H1 (cell line): ENCODE measurements around the gene MBNL2. TPM values are rescaled to one million over a fixed set of nuclear protein-coding genes. Genes with fewer than 3 reads are reported as not detected.

Experiments
- ATF3 ChIP-seq: IDR thresholded peaks from 2 replicates; pipeline ENCODE4 v1.6.1; 2011; ENCODE audit warnings: low read depth, mild to moderate bottlenecking, low read length; ENCODE audit not compliant: insufficient read depth
- JUN ChIP-seq: IDR thresholded peaks from 2 replicates; pipeline ENCODE4 v1.6.1; 2011; ENCODE audit warnings: low read depth, mild to moderate bottlenecking, improper control_type of control experiment, low read length
- SIRT6 ChIP-seq: IDR thresholded peaks from one replicate; pipeline ENCODE4 v1.7.1; 2012; ENCODE audit warnings: low read length, inconsistent platforms
- SP4 ChIP-seq: IDR thresholded peaks from 2 replicates; pipeline ENCODE4 v1.6.1; 2012; ENCODE audit warnings: low read length, inconsistent platforms
- polyA plus RNA-seq, 7 experiments: library from polyadenylated mRNA; depleted of rRNA in 3 of 7; stranded (reverse) in 5 of 7; unstranded in 2 of 7; fragments of >200 nt in 5 of 7; fragments of 200-250 nt in 2 of 7; gene quantifications; 1 replicate in 5 of 7; 2 replicates in 1 of 7; 4 replicates in 1 of 7; pipeline versions ENCODE4 v1.2.1 to v1.2.3, GENCODE V29; 2011 to 2013; ENCODE audit warnings: missing spikeins in 2 of 7, mixed read lengths in 2 of 7
- total RNA-seq: library from RNA; stranded (reverse); fragmentation: NEBNext Ultra II Directional; extraction: Animal tissue kit (Norgen Biotek cat#: 25700); gene quantifications from 2 replicates; pipeline ENCODE4 v1.2.1, GENCODE V29; 2021

Gene MBNL2
- total and polyA plus RNA-seq, 2 of the 8 experiments (the other 6 are each of a cell fraction or from before 2014, with no cell fraction given), result 1.0 to 2.6 TPM

- no peak for TF ChIP-seq ATF3
- peak; percentile 69; the same call in 1 of the 2 replicates for TF ChIP-seq JUN
- TF ChIP-seq SIRT6, result no peak
- TF ChIP-seq SP4, result no peak
These were observed 106.2 kb downstream of the MBNL2 start (continued) for GRCh38 chr13:97328222-97328790.
